Natural killer cell (primary cell): ENCODE results near the gene TTR. TPM values are rescaled to one million over a fixed set of nuclear protein-coding genes. Genes with fewer than 3 reads are reported as not detected.
A peak's percentile ranks its signal among the peaks of the same experiment; 100 is the strongest.

Experiments
- ATAC-seq, 3 donors: fragments of 150-1000 bp in 2 of 3; fragments of 200-7000 bp in 1 of 3; cut with Tn5 transposase; 1 replicate in 1 of 3; 2 replicates in 2 of 3; pipeline ENCODE4 v1.10.0; 2021; ENCODE audit warnings: mild to moderate bottlenecking in 2 of 3, moderate library complexity in 2 of 3
- DNase-seq, 2 donors: peaks; one replicate each; pipeline versions ENCODE4 v3.0.0 to v3.0.0-alpha.2; 2013 to 2021; ENCODE audit warnings: mixed read lengths in 1 of 2
- H3K27ac ChIP-seq: one replicate; pipeline ENCODE4 v1.5.1; 2013; ENCODE audit warnings: mild to moderate bottlenecking, low read length
- H3K27me3 ChIP-seq: one replicate; pipeline ENCODE4 v1.6.1; 2013; ENCODE audit warnings: low read length; ENCODE audit not compliant: control insufficient read depth, insufficient read depth
- H3K36me3 ChIP-seq: one replicate; pipeline ENCODE4 v1.6.1; 2013; ENCODE audit warnings: low read length; ENCODE audit not compliant: control insufficient read depth, insufficient read depth
- H3K4me1 ChIP-seq: one replicate; pipeline ENCODE4 v1.6.1; 2013; ENCODE audit warnings: low read length; ENCODE audit not compliant: control insufficient read depth, insufficient read depth
- H3K4me3 ChIP-seq: one replicate; pipeline ENCODE4 v1.5.1; 2013; ENCODE audit warnings: low read length
- H3K9me3 ChIP-seq: one replicate; pipeline ENCODE4 v1.6.1; 2013; ENCODE audit warnings: low read length; ENCODE audit not compliant: control insufficient read depth, insufficient read depth
- H3K27ac Mint-ChIP-seq, 2 donors: one replicate each; pipeline ENCODE4 v1.8.0; 2022; ENCODE audit warnings: mild to moderate bottlenecking in 2 of 2, mixed read lengths in 2 of 2, moderate library complexity in 1 of 2
- H3K27me3 Mint-ChIP-seq, 2 donors: one replicate each; pipeline ENCODE4 v1.8.0; 2022; ENCODE audit warnings: low read depth in 2 of 2, mixed read lengths in 2 of 2
- H3K36me3 Mint-ChIP-seq: one replicate; pipeline ENCODE4 v1.8.0; 2022; ENCODE audit warnings: mixed read lengths
- H3K4me1 Mint-ChIP-seq, 2 donors: one replicate each; pipeline ENCODE4 v1.8.0; 2022; ENCODE audit warnings: mixed read lengths in 2 of 2
- H3K4me3 Mint-ChIP-seq: one replicate; pipeline ENCODE4 v1.8.0; 2022; ENCODE audit warnings: mild to moderate bottlenecking, moderate library complexity, mixed read lengths
- H3K9me3 Mint-ChIP-seq, 2 donors: one replicate each; pipeline ENCODE4 v1.8.0; 2022; ENCODE audit warnings: mixed read lengths in 2 of 2
- CTCF ChIP-seq: fragments of 200-600 bp; IDR thresholded peaks from one replicate; pipeline ENCODE4 v1.8.0; 2022; ENCODE audit warnings: antibody characterized with exemption
- WGBS: methylation state at CpG from one replicate; pipeline ENCODE4 v1.1.7; 2013; ENCODE audit warnings: missing lambda C conversion rate; ENCODE audit not compliant: insufficient coverage; 5-methylcytosine and 5-hydroxymethylcytosine counted together
- intact Hi-C: fragments of 100-400 bp; cut with micrococcal nuclease; formaldehyde crosslinking; loops from one replicate; pipeline ENCODE4 v1.14.2; 2022
- total RNA-seq, 4 donors: library from RNA; stranded (reverse); fragments of 120-200 nt in 1 of 4; gene quantifications; one replicate each; pipeline versions ENCODE4 v1.2.3 to v1.2.4, GENCODE V29; 2013 to 2022

The TTR gene
- total RNA-seq, 3 donors from 2014 or later (not counting 1 experiment from before 2014, with no cell fraction given): not detected

GRCh38 chr18:31606265-31606664 lies 14.6 kb downstream of the TTR start:
- no peak for DNase-seq
- Mint-ChIP-seq H3K27ac (no peak overlapping the region), H3K4me1 (peaks cover 12 to 19% of the 10 kb centered on the region in 2 donors)

GRCh38 chr18:31607384-31607783 lies 15.7 kb downstream of the TTR start:
- H3K9me3 Mint-ChIP-seq: no peaks in the 10 kb centered on the region
- no peaks in the 10 kb centered on the region for H3K36me3 ChIP-seq
- no peaks in the 10 kb centered on the region for H3K27me3 ChIP-seq
- H3K9me3 ChIP-seq: no peaks in the 10 kb centered on the region
- no peak for TF ChIP-seq CTCF
- H3K27me3 Mint-ChIP-seq: peaks cover 0 to 5% of the 10 kb centered on the region in 2 donors
- no peak overlapping the region for H3K27ac Mint-ChIP-seq
- intact Hi-C loops: no loop called here
- no peak for DNase-seq
- H3K4me1 ChIP-seq: no peaks in the 10 kb centered on the region
- H3K27ac ChIP-seq: no peak overlapping the region
- H3K4me1 Mint-ChIP-seq: peaks cover 12 to 19% of the 10 kb centered on the region in 2 donors
- H3K4me3 ChIP-seq: no peak overlapping the region
- no peak for ATAC-seq
- no peaks in the 10 kb centered on the region for H3K36me3 Mint-ChIP-seq
- no peak overlapping the region for H3K4me3 Mint-ChIP-seq
- 94% methylated on average over 4 of the region's 5 CpGs for WGBS

More at GRCh38 chr18:31606265-31606664, 14.6 kb downstream of the TTR start:
- Histone ChIP-seq H3K27me3 (no peaks in the 10 kb centered on the region), H3K9me3 (no peaks in the 10 kb centered on the region), H3K36me3 (no peaks in the 10 kb centered on the region), H3K27ac (no peak overlapping the region), H3K4me1 (no peaks in the 10 kb centered on the region), H3K4me3 (no peak overlapping the region)
- WGBS: 92% methylated on average over 2 of the region's 2 CpGs
- no peak for TF ChIP-seq CTCF
- intact Hi-C loops: no loop called here
- Mint-ChIP-seq H3K27me3 (peaks cover 0 to 5% of the 10 kb centered on the region in 2 donors), H3K4me3 (no peak overlapping the region), H3K36me3 (no peaks in the 10 kb centered on the region), H3K9me3 (no peaks in the 10 kb centered on the region)
- ATAC-seq: no peak

GRCh38 chr18:31609886-31610285 lies 18.2 kb downstream of the TTR start:
- intact Hi-C loops: loop anchor here (2.0 kb wide), 1 partner anchor 113 kb away; no protein-coding TSS in a partner anchor
- Histone ChIP-seq H3K4me3 (no peak overlapping the region), H3K27ac (no peak overlapping the region), H3K9me3 (no peaks in the 10 kb centered on the region), H3K36me3 (no peaks in the 10 kb centered on the region), H3K4me1 (no peaks in the 10 kb centered on the region), H3K27me3 (no peaks in the 10 kb centered on the region)
- H3K9me3 Mint-ChIP-seq: no peaks in the 10 kb centered on the region
- H3K4me3 Mint-ChIP-seq: no peak overlapping the region
- ATAC-seq (no peak), DNase-seq (no peak)
- peaks cover 0 to 8% of the 10 kb centered on the region in 2 donors for H3K27me3 Mint-ChIP-seq
- WGBS: 84% methylated on average over 2 of the region's 2 CpGs
- H3K36me3 Mint-ChIP-seq: no peaks in the 10 kb centered on the region
- no peak for TF ChIP-seq CTCF
- H3K27ac Mint-ChIP-seq: peak overlapping the region in 1 of 2 donors; percentile 3
- peaks cover 8 to 13% of the 10 kb centered on the region in 2 donors for H3K4me1 Mint-ChIP-seq
